ENCODE results near the gene CBARP.
A peak's percentile ranks its signal among the peaks of the same experiment; 100 is the strongest.

CBARP gene

DNA sequence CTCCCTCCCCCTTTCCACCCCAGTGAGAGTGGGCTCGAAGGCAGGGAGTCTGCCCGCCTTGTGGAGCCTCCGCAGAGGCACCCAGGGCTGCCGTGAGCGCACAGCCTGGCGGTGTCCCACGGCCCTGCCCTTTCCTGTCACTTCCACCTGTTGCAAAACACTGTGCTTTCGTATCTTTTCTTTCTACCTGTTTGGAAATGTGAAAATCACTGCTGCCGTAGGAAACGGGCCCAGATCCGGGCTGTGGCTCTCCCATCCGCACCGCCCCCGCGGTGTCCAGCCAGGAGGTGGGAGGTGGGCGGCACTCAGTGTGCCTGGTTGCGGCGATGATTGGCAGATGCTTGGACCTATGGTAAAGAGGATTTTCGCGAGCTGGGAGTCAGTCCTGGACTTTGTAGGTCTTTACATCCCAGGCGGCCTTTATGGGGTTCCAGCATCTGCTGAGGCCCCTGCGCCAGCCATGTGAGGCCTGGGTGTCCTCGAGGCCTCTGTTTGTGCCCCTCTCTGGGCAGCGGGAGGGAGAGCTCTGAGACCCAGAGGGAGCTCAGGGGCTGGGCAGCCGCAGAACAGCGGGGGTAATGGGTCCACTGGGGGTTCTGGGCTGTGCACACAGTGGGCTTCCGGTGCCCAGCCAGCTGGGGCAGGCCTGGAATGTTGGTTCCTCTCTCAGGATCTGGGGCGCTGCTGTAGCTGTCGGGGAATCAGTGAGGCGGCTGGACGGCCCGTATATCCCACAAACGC lies 26.1 kb downstream of the CBARP start (continued):
- TF ChIP-seq, protein P1, sequence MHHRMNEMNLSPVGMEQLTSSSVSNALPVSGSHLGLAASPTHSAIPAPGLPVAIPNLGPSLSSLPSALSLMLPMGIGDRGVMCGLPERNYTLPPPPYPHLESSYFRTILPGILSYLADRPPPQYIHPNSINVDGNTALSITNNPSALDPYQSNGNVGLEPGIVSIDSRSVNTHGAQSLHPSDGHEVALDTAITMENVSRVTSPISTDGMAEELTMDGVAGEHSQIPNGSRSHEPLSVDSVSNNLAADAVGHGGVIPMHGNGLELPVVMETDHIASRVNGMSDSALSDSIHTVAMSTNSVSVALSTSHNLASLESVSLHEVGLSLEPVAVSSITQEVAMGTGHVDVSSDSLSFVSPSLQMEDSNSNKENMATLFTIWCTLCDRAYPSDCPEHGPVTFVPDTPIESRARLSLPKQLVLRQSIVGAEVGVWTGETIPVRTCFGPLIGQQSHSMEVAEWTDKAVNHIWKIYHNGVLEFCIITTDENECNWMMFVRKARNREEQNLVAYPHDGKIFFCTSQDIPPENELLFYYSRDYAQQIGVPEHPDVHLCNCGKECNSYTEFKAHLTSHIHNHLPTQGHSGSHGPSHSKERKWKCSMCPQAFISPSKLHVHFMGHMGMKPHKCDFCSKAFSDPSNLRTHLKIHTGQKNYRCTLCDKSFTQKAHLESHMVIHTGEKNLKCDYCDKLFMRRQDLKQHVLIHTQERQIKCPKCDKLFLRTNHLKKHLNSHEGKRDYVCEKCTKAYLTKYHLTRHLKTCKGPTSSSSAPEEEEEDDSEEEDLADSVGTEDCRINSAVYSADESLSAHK (tag by site-specific recombination; IDR thresholded peaks at IDR 0.05): no peak
- TF ChIP-seq, protein P2, sequence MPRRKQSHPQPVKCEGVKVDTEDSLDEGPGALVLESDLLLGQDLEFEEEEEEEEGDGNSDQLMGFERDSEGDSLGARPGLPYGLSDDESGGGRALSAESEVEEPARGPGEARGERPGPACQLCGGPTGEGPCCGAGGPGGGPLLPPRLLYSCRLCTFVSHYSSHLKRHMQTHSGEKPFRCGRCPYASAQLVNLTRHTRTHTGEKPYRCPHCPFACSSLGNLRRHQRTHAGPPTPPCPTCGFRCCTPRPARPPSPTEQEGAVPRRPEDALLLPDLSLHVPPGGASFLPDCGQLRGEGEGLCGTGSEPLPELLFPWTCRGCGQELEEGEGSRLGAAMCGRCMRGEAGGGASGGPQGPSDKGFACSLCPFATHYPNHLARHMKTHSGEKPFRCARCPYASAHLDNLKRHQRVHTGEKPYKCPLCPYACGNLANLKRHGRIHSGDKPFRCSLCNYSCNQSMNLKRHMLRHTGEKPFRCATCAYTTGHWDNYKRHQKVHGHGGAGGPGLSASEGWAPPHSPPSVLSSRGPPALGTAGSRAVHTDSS (tag by site-specific recombination; IDR thresholded peaks at IDR 0.05): no peak
- TF ChIP-seq, protein P3, sequence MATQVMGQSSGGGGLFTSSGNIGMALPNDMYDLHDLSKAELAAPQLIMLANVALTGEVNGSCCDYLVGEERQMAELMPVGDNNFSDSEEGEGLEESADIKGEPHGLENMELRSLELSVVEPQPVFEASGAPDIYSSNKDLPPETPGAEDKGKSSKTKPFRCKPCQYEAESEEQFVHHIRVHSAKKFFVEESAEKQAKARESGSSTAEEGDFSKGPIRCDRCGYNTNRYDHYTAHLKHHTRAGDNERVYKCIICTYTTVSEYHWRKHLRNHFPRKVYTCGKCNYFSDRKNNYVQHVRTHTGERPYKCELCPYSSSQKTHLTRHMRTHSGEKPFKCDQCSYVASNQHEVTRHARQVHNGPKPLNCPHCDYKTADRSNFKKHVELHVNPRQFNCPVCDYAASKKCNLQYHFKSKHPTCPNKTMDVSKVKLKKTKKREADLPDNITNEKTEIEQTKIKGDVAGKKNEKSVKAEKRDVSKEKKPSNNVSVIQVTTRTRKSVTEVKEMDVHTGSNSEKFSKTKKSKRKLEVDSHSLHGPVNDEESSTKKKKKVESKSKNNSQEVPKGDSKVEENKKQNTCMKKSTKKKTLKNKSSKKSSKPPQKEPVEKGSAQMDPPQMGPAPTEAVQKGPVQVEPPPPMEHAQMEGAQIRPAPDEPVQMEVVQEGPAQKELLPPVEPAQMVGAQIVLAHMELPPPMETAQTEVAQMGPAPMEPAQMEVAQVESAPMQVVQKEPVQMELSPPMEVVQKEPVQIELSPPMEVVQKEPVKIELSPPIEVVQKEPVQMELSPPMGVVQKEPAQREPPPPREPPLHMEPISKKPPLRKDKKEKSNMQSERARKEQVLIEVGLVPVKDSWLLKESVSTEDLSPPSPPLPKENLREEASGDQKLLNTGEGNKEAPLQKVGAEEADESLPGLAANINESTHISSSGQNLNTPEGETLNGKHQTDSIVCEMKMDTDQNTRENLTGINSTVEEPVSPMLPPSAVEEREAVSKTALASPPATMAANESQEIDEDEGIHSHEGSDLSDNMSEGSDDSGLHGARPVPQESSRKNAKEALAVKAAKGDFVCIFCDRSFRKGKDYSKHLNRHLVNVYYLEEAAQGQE (tag by site-specific recombination; IDR thresholded peaks at IDR 0.05): no peak
- peak; percentile 94 for TF ChIP-seq SCRT1 (tag by site-specific recombination; IDR thresholded peaks at IDR 0.05; ENCODE audit: borderline replicate concordance)
- no peak for TF ChIP-seq ZNF324 (tag by site-specific recombination; IDR thresholded peaks at IDR 0.05)
- no peak for TF ChIP-seq ZSCAN30 (tag by site-specific recombination; IDR thresholded peaks at IDR 0.05)
- no peak for TF ChIP-seq ZBTB21 (tag by site-specific recombination; IDR thresholded peaks at IDR 0.05)
- TF ChIP-seq TCF7L2 (IDR thresholded peaks at IDR 0.05; ENCODE audit: borderline replicate concordance, low read depth, low read length): no peak
- TF ChIP-seq, protein P4, sequence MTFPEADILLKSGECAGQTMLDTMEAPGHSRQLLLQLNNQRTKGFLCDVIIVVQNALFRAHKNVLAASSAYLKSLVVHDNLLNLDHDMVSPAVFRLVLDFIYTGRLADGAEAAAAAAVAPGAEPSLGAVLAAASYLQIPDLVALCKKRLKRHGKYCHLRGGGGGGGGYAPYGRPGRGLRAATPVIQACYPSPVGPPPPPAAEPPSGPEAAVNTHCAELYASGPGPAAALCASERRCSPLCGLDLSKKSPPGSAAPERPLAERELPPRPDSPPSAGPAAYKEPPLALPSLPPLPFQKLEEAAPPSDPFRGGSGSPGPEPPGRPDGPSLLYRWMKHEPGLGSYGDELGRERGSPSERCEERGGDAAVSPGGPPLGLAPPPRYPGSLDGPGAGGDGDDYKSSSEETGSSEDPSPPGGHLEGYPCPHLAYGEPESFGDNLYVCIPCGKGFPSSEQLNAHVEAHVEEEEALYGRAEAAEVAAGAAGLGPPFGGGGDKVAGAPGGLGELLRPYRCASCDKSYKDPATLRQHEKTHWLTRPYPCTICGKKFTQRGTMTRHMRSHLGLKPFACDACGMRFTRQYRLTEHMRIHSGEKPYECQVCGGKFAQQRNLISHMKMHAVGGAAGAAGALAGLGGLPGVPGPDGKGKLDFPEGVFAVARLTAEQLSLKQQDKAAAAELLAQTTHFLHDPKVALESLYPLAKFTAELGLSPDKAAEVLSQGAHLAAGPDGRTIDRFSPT (tag by site-specific recombination; IDR thresholded peaks at IDR 0.05): no peak
- no peak for TF ChIP-seq ZNF239 (tag by site-specific recombination; IDR thresholded peaks at IDR 0.05)
- TF ChIP-seq ZBTB17 (tag by site-specific recombination; IDR thresholded peaks at IDR 0.05): no peak
- TF ChIP-seq, protein P5, sequence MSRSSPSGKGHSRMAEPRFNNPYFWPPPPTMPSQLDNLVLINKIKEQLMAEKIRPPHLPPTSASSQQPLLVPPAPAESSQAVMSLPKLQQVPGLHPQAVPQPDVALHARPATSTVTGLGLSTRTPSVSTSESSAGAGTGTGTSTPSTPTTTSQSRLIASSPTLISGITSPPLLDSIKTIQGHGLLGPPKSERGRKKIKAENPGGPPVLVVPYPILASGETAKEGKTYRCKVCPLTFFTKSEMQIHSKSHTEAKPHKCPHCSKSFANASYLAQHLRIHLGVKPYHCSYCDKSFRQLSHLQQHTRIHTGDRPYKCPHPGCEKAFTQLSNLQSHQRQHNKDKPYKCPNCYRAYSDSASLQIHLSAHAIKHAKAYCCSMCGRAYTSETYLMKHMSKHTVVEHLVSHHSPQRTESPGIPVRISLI (tag by site-specific recombination; IDR thresholded peaks at IDR 0.05): 0 out of 2 replicates have a peak, but pooled peaks have one; percentile 36
- TF ChIP-seq HOXC10 (CRISPR knock-in tag; IDR thresholded peaks at IDR 0.05): no peak
- TF ChIP-seq ZNF785 (tag by site-specific recombination; IDR thresholded peaks at IDR 0.05): no peak
- no peak for TF ChIP-seq ZNF48 (tag by site-specific recombination; IDR thresholded peaks at IDR 0.05)
- TF ChIP-seq ZNF660 (tag by site-specific recombination; IDR thresholded peaks at IDR 0.05): no peak
- TF ChIP-seq GLIS2 (tag by site-specific recombination; IDR thresholded peaks at IDR 0.05): no peak
- TF ChIP-seq, protein P6, sequence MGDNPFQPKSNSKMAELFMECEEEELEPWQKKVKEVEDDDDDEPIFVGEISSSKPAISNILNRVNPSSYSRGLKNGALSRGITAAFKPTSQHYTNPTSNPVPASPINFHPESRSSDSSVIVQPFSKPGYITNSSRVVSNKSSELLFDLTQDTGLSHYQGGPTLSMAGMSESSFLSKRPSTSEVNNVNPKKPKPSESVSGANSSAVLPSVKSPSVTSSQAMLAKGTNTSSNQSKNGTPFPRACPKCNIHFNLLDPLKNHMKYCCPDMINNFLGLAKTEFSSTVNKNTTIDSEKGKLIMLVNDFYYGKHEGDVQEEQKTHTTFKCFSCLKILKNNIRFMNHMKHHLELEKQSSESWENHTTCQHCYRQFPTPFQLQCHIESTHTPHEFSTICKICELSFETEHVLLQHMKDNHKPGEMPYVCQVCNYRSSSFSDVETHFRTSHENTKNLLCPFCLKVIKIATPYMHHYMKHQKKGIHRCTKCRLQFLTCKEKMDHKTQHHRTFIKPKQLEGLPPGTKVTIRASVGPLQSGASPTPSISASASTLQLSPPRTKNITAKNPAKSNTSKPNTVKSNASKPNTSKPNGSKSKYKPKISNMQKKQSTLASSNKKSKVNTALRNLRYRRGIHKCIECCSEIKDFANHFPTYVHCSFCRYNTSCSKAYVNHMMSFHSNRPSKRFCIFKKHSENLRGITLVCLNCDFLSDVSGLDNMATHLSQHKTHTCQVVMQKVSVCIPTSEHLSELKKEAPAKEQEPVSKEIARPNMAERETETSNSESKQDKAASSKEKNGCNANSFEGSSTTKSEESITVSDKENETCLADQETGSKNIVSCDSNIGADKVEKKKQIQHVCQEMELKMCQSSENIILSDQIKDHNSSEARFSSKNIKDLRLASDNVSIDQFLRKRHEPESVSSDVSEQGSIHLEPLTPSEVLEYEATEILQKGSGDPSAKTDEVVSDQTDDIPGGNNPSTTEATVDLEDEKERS (tag by site-specific recombination; IDR thresholded peaks at IDR 0.05): no peak

Data from HEK293 (cell line).